ENCODE data around the gene PARN.
"Not testable (repeated sequence)": the region's sequence is repeated elsewhere in the genome, so short reads cannot be mapped to it uniquely, and the experiment has no call there.

PARN gene

DNA sequence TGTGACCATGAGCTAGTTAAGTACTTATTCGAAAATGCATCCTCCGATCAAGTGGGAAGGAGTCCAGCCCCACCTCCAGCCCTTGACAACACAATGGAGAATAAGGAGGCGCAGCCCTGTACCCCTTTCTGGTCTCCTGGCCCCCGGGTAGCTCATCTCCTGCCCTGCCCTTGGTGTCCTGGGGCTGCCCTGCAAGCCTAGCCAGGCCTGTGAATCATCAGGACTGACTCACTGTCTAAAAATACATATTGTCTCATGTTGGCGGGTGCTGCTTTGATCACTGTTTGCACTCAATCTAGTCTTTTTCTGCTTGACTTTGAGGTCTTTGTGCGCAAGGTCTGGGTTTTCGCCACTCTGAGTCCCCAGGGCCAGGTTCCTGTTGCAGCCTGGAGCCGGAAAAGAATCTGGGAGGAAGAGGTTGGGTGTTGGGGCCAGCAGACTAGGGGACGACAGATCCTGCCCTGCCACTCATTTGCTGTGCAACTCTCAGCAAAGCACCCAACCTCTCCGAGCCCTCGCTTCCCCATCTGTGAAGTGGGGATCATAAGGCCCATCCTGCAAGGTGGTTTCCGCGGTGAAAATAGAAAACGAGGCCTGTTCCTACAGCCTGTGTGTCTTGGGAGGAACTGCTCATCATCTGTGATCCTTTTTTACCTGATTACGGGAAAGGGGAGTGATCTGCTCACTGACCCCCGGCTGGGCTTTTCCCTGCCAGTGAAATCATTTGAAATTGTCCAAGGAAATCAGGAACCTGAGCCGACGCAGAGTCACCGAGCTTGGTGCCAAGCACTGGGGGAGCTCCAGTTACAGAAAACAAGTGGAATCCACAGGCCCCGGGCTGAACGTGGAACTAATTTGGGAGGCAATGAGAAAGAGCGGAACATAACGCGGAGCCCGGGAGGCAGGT is 230.4 kb downstream of the PARN start:
- TF ChIP-seq, protein P1, sequence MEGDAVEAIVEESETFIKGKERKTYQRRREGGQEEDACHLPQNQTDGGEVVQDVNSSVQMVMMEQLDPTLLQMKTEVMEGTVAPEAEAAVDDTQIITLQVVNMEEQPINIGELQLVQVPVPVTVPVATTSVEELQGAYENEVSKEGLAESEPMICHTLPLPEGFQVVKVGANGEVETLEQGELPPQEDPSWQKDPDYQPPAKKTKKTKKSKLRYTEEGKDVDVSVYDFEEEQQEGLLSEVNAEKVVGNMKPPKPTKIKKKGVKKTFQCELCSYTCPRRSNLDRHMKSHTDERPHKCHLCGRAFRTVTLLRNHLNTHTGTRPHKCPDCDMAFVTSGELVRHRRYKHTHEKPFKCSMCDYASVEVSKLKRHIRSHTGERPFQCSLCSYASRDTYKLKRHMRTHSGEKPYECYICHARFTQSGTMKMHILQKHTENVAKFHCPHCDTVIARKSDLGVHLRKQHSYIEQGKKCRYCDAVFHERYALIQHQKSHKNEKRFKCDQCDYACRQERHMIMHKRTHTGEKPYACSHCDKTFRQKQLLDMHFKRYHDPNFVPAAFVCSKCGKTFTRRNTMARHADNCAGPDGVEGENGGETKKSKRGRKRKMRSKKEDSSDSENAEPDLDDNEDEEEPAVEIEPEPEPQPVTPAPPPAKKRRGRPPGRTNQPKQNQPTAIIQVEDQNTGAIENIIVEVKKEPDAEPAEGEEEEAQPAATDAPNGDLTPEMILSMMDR (IDR thresholded peaks at IDR 0.05; ENCODE audit: low read depth, low read length), result no peak
- TF ChIP-seq MYC (IDR thresholded peaks at IDR 0.05; ENCODE audit: low read depth, low read length) (no peak), POLR2A (IDR thresholded peaks at IDR 0.05; ENCODE audit: extremely low read depth, insufficient read length) (no peak)
- TF ChIP-seq, protein P2, sequence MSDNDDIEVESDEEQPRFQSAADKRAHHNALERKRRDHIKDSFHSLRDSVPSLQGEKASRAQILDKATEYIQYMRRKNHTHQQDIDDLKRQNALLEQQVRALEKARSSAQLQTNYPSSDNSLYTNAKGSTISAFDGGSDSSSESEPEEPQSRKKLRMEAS (IDR thresholded peaks at IDR 0.05; ENCODE audit: low read depth, low read length), result no peak
- peak; percentile 75 for DNase-seq (ENCODE audit: low read depth)
- H3K4me3 ChIP-seq (ENCODE audit: low read depth, low read length), result no peak overlapping the region

DNA sequence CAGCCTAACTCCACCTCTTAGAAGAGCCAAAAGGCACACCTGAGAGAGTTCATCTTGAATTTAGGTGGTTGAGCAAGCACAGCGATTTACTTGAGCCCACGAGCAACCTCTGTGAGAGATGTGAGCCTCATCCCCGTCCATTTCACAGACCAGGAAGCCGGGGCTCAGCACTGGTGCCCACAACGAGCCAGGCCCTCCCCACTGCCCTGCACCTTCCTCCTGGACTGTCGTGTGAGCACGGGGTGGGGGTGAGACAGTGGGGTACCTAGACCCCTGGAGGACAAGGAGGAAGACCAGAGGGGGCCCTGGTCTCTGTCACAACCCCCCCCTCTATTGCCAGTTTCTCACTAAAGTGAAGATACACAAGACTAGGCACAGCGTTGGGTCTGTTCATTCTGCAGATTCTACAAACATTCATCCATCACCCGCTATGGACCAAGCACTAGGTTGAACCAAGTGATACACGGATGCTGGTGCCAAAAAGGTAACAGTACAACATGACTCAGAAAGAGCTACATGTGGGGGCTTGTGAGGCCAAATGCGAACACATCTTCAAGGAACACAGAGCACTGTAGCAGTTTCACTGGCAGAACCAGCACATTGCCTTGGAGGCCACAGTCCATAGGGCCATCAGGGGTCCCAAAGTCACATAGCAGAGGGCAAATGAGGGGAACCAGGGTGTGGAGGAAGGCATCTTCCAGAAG is 231.9 kb downstream of the PARN start:
- no peak for TF ChIP-seq POLR2A (IDR thresholded peaks at IDR 0.05; ENCODE audit: extremely low read depth, insufficient read length)
- DNase-seq (ENCODE audit: low read depth), result no peak
- H3K4me3 ChIP-seq (ENCODE audit: low read depth, low read length), result no peak overlapping the region

DNA sequence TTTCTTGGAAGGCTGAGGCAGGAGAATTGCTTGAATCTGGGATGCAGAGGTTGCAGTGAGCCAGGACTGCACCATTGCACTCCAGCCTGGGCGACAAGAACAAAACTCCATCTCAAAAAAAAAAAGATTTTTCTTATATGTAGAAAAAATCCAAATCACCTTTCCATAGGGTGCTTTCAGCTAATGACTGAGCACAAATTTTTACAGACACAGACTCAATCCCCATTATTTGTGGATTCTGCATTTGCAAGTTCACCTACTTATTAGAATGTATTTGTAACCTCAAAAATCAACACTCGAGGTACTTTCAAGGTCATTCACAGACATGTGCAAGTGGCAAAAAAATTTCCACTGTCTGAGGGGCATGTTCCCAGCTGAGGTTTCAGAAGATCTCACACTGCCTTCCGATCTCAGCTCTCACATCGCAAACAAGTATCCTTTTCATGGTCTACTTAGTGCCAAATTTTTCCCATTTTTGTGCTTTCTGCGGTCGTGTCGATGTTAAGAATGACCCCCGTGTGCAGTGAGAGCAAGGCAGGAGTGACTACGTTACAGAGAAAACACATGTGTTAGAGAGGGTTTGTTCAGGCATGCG is 234.3 kb downstream of the PARN start:
- DNase-seq (ENCODE audit: low read depth); H3K4me3 ChIP-seq (ENCODE audit: low read depth, low read length): not testable (repeated sequence)

DNA sequence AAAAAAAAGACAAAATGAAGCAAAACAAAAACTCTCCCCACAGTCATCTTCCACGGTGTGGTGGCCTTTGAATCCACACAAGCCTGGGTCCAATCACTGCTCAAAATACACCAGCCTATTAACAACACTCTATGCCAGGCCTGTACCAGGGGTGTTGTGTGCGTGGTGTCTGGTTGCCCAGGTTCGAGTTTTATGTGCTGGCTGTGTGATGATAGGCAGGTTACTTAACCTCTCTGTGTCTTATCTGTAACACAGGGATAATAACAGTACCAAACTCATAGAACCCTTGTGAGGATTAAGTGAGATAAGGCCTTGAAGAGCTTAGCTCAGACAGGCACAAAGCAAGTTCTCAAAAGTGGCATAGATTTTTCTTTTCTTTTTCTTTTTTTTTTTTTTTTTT is 235.2 kb downstream of the PARN start:
- no peak for DNase-seq (ENCODE audit: low read depth)
- TF ChIP-seq POLR2A (IDR thresholded peaks at IDR 0.05; ENCODE audit: extremely low read depth, insufficient read length), result no peak
- TF ChIP-seq MYC (IDR thresholded peaks at IDR 0.05; ENCODE audit: low read depth, low read length), result no peak
- TF ChIP-seq, protein P1 (IDR thresholded peaks at IDR 0.05; ENCODE audit: low read depth, low read length), result no peak
- TF ChIP-seq, protein P2 (IDR thresholded peaks at IDR 0.05; ENCODE audit: low read depth, low read length), result no peak
- H3K4me3 ChIP-seq (ENCODE audit: low read depth, low read length), result no peak overlapping the region

DNA sequence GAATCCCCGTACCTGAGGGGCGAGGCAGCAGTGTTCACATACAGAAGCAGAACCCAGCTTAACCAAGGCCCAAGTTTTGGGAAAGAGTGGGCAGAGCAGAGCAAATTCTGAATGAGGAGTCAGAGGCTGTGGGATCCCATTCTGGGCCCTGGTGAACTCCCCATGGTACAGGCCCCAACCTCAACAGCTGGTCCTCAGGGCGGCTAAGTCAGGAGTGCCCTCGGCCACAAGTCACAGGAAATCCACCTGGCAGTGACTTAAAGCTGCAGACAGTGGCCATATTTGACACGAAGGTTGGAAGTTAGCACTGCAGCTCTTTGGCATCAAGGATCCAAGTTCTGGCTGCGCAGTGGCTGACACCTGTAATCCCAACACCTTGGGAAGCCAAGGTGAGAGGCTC is 237.1 kb downstream of the PARN start:
- DNase-seq (ENCODE audit: low read depth), result no peak
- no peak overlapping the region for H3K4me3 ChIP-seq (ENCODE audit: low read depth, low read length)
- TF ChIP-seq MYC (IDR thresholded peaks at IDR 0.05; ENCODE audit: low read depth, low read length) (no peak), POLR2A (IDR thresholded peaks at IDR 0.05; ENCODE audit: extremely low read depth, insufficient read length) (no peak)
- TF ChIP-seq, protein P1 (IDR thresholded peaks at IDR 0.05; ENCODE audit: low read depth, low read length), result no peak
- TF ChIP-seq, protein P2 (IDR thresholded peaks at IDR 0.05; ENCODE audit: low read depth, low read length), result no peak

DNA sequence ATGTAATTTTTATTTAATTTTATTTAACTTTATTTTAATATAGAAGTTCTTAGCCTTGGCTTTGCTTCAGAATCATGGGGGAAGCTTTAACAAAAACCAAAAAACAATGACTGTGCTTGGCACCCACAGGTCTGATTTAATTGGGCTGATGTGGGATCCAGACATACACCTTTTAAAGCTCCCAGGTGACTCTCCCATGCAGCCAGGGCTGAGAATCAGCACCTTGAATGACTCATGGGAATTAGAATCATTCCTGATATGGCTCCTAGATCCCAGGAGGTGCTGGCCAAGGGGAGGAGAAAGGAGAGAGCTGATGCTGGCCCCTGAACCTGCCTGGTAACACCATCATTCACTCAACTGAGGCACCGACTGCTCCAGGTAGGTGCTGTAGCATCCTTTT is 240.7 kb downstream of the PARN start:
- H3K4me3 ChIP-seq (ENCODE audit: low read depth, low read length), result no peak overlapping the region
- DNase-seq (ENCODE audit: low read depth), result no peak
- TF ChIP-seq, protein P2 (IDR thresholded peaks at IDR 0.05; ENCODE audit: low read depth, low read length), result no peak
- TF ChIP-seq MYC (IDR thresholded peaks at IDR 0.05; ENCODE audit: low read depth, low read length), result no peak
- no peak for TF ChIP-seq POLR2A (IDR thresholded peaks at IDR 0.05; ENCODE audit: extremely low read depth, insufficient read length)
- TF ChIP-seq, protein P1 (IDR thresholded peaks at IDR 0.05; ENCODE audit: low read depth, low read length), result no peak
